ENCODE measurements around the gene PRXL2B.

The PRXL2B gene

GRCh38 chr1:2602866-2603520 lies 16.4 kb downstream of the PRXL2B start:
- no peak for DNase-seq

- DNase-seq, result no peak
These were observed 17.1 kb downstream of the PRXL2B start for GRCh38 chr1:2603521-2604155.

GRCh38 chr1:2604156-2604843 lies 17.7 kb downstream of the PRXL2B start:
- DNase-seq, result no peak

- no peak for DNase-seq
These were observed 18.4 kb downstream of the PRXL2B start for GRCh38 chr1:2604844-2605508.

- no peak for DNase-seq
These were observed 19.2 kb downstream of the PRXL2B start for GRCh38 chr1:2605509-2606395.

- DNase-seq, result no peak
These were observed 19.9 kb downstream of the PRXL2B start for GRCh38 chr1:2606396-2606880.

- DNase-seq, result no peak
These were observed 20.5 kb downstream of the PRXL2B start for GRCh38 chr1:2606881-2607621.

- DNase-seq, result no peak
These were observed 21.1 kb downstream of the PRXL2B start for GRCh38 chr1:2607641-2608091.

GRCh38 chr1:2609319-2610035 lies 22.9 kb downstream of the PRXL2B start:
- DNase-seq, result no peak

GRCh38 chr1:2610036-2610959 lies 23.7 kb downstream of the PRXL2B start:
- no peak for DNase-seq

GRCh38 chr1:2611031-2611501 lies 24.5 kb downstream of the PRXL2B start:
- DNase-seq, result no peak

GRCh38 chr1:2611621-2612437 lies 25.3 kb downstream of the PRXL2B start:
- DNase-seq, result no peak

- no peak for DNase-seq
These were observed 26.2 kb downstream of the PRXL2B start for GRCh38 chr1:2612591-2613365.

GRCh38 chr1:2614145-2614544 lies 27.6 kb downstream of the PRXL2B start:
- no peak for DNase-seq

- no peak for DNase-seq
These were observed 31.4 kb downstream of the PRXL2B start for GRCh38 chr1:2617971-2618470.

GRCh38 chr1:2623571-2624337 lies 37.2 kb downstream of the PRXL2B start:
- no peak for DNase-seq

All from RPMI8226 (cell line).